Astrocyte (in vitro differentiated cells and primary cell): Measurements from ENCODE around the gene PARP14. TPM values are rescaled to one million over a fixed set of nuclear protein-coding genes. Genes with fewer than 3 reads are reported as not detected.

Source experiments
- DNase-seq: peaks from one replicate; pipeline ENCODE4 v3.0.0-alpha.2; 2010; ENCODE audit warnings: low read depth
- FAIRE-seq: peaks from 2 replicates; lab custom pipeline; 2011; peaks lifted over from hg19 to GRCh38; lab: Jason Lieb, UNC
- H2AFZ ChIP-seq: 2 replicates; pipeline ENCODE4 v1.6.0; 2012; ENCODE audit warnings: low read depth, low read length, inconsistent platforms
- H3K27ac ChIP-seq: 2 replicates; pipeline ENCODE4 v1.5.1; 2011; ENCODE audit warnings: low read depth, low read length, inconsistent platforms
- H3K27me3 ChIP-seq: 2 replicates; pipeline ENCODE4 v1.6.0; 2011; ENCODE audit warnings: low read length, inconsistent platforms; ENCODE audit not compliant: insufficient read depth
- H3K36me3 ChIP-seq: 2 replicates; pipeline ENCODE4 v1.5.1; 2011; ENCODE audit warnings: low read length, inconsistent platforms; ENCODE audit not compliant: insufficient read depth
- H3K4me1 ChIP-seq: 2 replicates; pipeline ENCODE4 v1.5.1; 2011; ENCODE audit warnings: low read length, inconsistent platforms; ENCODE audit not compliant: insufficient read depth
- H3K4me2 ChIP-seq: 2 replicates; pipeline ENCODE4 v1.6.0; 2012; ENCODE audit warnings: low read length, inconsistent platforms
- H3K4me3 ChIP-seq: 2 replicates; pipeline ENCODE4 v1.5.1; 2011; ENCODE audit warnings: low read depth, mild to moderate bottlenecking, low read length, inconsistent platforms; ENCODE audit not compliant: insufficient read depth
- H3K79me2 ChIP-seq: 2 replicates; pipeline ENCODE4 v1.6.0; 2012; ENCODE audit warnings: mild to moderate bottlenecking, low read length, inconsistent platforms; ENCODE audit not compliant: insufficient read depth
- H3K9ac ChIP-seq: 2 replicates; pipeline ENCODE4 v1.6.0; 2012; ENCODE audit warnings: mild to moderate bottlenecking, low read length, inconsistent platforms
- H3K9me3 ChIP-seq: 2 replicates; pipeline ENCODE4 v1.5.1; 2012; ENCODE audit warnings: low read depth, mild to moderate bottlenecking, low read length, inconsistent platforms; ENCODE audit not compliant: insufficient read depth
- H4K20me1 ChIP-seq: 2 replicates; pipeline ENCODE4 v1.6.0; 2012; ENCODE audit warnings: low read length, inconsistent platforms; ENCODE audit not compliant: insufficient read depth
- H3K27ac Mint-ChIP-seq: one replicate; pipeline ENCODE4 v1.8.0; 2021; ENCODE audit warnings: mild to moderate bottlenecking, mixed read lengths; ENCODE audit not compliant: unreplicated experiment
- H3K27me3 Mint-ChIP-seq: one replicate; pipeline ENCODE4 v1.8.0; 2021; ENCODE audit warnings: low read depth, mixed read lengths; ENCODE audit not compliant: unreplicated experiment
- H3K36me3 Mint-ChIP-seq: one replicate; pipeline ENCODE4 v1.8.0; 2021; ENCODE audit warnings: low read depth, mixed read lengths; ENCODE audit not compliant: unreplicated experiment
- H3K4me1 Mint-ChIP-seq: one replicate; pipeline ENCODE4 v1.8.0; 2021; ENCODE audit warnings: low read depth, mixed read lengths; ENCODE audit not compliant: unreplicated experiment
- H3K4me3 Mint-ChIP-seq: one replicate; pipeline ENCODE4 v1.8.0; 2021; ENCODE audit warnings: mild to moderate bottlenecking, moderate library complexity, mixed read lengths; ENCODE audit not compliant: unreplicated experiment
- H3K9me3 Mint-ChIP-seq: one replicate; pipeline ENCODE4 v1.8.0; 2021; ENCODE audit warnings: mild to moderate bottlenecking, mixed read lengths; ENCODE audit not compliant: unreplicated experiment
- EZH2 ChIP-seq: IDR thresholded peaks from 2 replicates; pipeline ENCODE4 v1.6.1; 2012; ENCODE audit warnings: mild to moderate bottlenecking, low read length, inconsistent platforms; ENCODE audit not compliant: insufficient read depth
- total RNA-seq: library from RNA; stranded (reverse); gene quantifications from 2 replicates; pipeline ENCODE4 v1.2.1, GENCODE V29; 2021
- TF ChIP-seq, protein P1 (sequence below): IDR thresholded peaks from 2 replicates; pipeline ENCODE4 v1.5.1; 2011; ENCODE audit warnings: low read depth, mild to moderate bottlenecking, inconsistent platforms, low read length, moderate library complexity; ENCODE audit not compliant: insufficient read depth

The PARP14 gene
- total RNA-seq, 1 donor from 2014 or later: 148 TPM

DNA sequence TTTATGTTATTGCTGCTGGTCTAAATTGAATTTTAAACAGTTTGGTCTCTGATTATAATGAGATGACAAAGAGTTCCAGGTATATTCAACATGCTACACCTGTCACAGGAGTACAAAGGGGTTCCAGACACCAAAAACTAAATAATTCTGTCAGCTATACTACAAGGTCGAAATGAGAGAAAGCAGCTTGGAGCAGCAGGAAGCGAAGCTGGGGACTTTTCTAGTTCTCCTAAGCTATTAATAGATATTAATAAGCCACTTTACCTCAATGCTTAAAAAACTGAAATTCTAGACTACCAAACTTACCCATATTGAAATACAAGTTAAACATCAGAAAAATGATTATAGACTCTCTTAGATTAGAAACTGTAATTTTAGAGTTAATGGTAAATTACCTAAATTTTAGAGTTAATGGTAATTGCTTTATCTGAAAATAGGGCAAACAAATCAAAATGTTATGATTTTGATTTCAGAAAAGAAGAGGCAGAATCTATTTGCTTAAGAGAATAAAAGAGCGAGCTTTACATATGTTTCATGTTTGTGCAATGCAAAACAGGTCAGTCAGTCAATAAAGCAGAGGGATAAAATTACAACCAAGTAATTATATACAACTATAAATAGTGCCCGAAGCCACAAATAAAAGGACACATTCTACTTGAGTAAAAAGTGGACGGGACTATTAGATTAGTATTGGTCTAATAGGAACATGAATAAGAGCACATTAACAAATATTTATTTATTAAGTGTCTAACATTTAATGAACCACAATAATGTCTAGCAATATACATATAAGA, 96.2 kb downstream of the PARP14 start:
- no peaks in the 10 kb centered on the region for H3K9me3 Mint-ChIP-seq
- TF ChIP-seq, protein P1, sequence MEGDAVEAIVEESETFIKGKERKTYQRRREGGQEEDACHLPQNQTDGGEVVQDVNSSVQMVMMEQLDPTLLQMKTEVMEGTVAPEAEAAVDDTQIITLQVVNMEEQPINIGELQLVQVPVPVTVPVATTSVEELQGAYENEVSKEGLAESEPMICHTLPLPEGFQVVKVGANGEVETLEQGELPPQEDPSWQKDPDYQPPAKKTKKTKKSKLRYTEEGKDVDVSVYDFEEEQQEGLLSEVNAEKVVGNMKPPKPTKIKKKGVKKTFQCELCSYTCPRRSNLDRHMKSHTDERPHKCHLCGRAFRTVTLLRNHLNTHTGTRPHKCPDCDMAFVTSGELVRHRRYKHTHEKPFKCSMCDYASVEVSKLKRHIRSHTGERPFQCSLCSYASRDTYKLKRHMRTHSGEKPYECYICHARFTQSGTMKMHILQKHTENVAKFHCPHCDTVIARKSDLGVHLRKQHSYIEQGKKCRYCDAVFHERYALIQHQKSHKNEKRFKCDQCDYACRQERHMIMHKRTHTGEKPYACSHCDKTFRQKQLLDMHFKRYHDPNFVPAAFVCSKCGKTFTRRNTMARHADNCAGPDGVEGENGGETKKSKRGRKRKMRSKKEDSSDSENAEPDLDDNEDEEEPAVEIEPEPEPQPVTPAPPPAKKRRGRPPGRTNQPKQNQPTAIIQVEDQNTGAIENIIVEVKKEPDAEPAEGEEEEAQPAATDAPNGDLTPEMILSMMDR: no peak
- no peak for TF ChIP-seq EZH2

DNA sequence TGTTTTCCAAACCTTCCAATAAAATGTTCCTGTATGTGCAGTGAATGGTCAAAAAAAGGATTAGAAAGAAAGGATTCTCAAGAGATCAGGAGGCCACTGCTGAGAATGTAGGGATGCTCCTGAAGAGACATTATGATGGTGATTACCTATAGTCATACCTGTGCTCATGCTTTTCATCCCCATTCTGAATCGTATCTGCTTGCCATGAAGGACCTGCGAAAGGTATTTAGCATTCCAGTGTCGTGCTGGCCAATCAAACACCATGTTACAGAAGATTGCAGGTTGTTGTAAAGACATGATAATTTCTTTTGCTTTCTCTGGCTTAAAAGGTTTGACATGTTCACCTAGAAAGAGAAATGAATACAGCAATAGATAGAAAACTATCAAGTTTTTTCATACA, 96.9 kb downstream of the PARP14 start:
- no peaks in the 10 kb centered on the region for H3K9me3 Mint-ChIP-seq
- Histone ChIP-seq H3K4me2 (no peak overlapping the region), H3K36me3 (no peaks in the 10 kb centered on the region), H3K4me3 (no peak overlapping the region), H3K4me1 (no peaks in the 10 kb centered on the region), H4K20me1 (no peaks in the 10 kb centered on the region), H3K27ac (no peak overlapping the region), H3K27me3 (no peaks in the 10 kb centered on the region), H3K9ac (no peak overlapping the region), H2AFZ (no peak overlapping the region), H3K9me3 (no peaks in the 10 kb centered on the region), H3K79me2 (no peaks in the 10 kb centered on the region)
- H3K4me3 Mint-ChIP-seq: no peak overlapping the region
- no peaks in the 10 kb centered on the region for H3K36me3 Mint-ChIP-seq
- no peaks in the 10 kb centered on the region for H3K27me3 Mint-ChIP-seq
- FAIRE-seq (no peak), DNase-seq (no peak)
- TF ChIP-seq, protein P1: no peak
- no peak for TF ChIP-seq EZH2
- no peak overlapping the region for H3K27ac Mint-ChIP-seq
- peaks cover 7% of the 10 kb centered on the region for H3K4me1 Mint-ChIP-seq

More for the DNA sequence above, 96.2 kb downstream of the PARP14 start:
- H4K20me1 ChIP-seq: no peaks in the 10 kb centered on the region
- no peak overlapping the region for H2AFZ ChIP-seq
- no peak for FAIRE-seq
- no peaks in the 10 kb centered on the region for H3K27me3 Mint-ChIP-seq
- no peaks in the 10 kb centered on the region for H3K9me3 ChIP-seq
- H3K27ac ChIP-seq: no peak overlapping the region
- no peak overlapping the region for H3K27ac Mint-ChIP-seq
- H3K36me3 Mint-ChIP-seq: no peaks in the 10 kb centered on the region
- no peak overlapping the region for H3K4me3 ChIP-seq
- H3K4me1 ChIP-seq: no peaks in the 10 kb centered on the region
- H3K9ac ChIP-seq: no peak overlapping the region
- no peaks in the 10 kb centered on the region for H3K79me2 ChIP-seq
- no peaks in the 10 kb centered on the region for H3K36me3 ChIP-seq
- H3K4me1 Mint-ChIP-seq: peaks cover 7% of the 10 kb centered on the region
- H3K27me3 ChIP-seq: no peaks in the 10 kb centered on the region
- H3K4me3 Mint-ChIP-seq: no peak overlapping the region
- DNase-seq: no peak
- no peak overlapping the region for H3K4me2 ChIP-seq

Other genes starting within 250 kb of the PARP14 start
- gene KPNA1, start 165.9 kb upstream of the PARP14 start, total RNA-seq: 160 and 165 TPM in 2 replicates
- 74.1 and 86.0 TPM in 2 replicates for gene PARP9, start 116.5 kb upstream of the PARP14 start, total RNA-seq
- 81.2 and 86.3 TPM in 2 replicates for gene DTX3L, start 116.5 kb upstream of the PARP14 start, total RNA-seq
- gene PARP15, start 103.2 kb upstream of the PARP14 start, total RNA-seq: 0.09 and 0.22 TPM in 2 replicates
- 4.1 and 4.3 TPM in 2 replicates for gene HSPBAP1, start 113.0 kb downstream of the PARP14 start, total RNA-seq
- gene SLC49A4, start 114.2 kb downstream of the PARP14 start, total RNA-seq: 18.0 and 18.4 TPM in 2 replicates